ENCODE results near the gene SREK1IP1.

Gene SREK1IP1

DNA sequence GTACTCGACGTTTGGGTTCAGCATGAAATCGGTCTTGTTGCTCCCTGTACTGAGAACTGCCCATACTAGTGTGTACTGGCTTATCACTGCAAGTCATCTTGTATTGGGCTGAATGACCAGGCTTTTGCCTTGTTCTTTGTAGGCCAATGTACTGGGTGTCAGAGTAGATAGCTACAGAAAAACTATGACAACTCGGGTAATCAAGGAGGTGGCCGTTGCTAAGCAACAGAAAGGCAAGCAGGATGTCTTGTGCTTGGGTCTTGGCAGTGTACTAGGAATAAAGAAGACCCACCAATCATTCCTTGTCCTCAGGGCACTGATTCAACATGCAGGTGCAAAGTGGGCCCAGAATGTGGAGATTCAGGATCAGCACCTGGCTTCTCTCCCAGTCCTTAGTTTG is 90.1 kb downstream of the SREK1IP1 start:
- DNase-seq = no peak

DNA sequence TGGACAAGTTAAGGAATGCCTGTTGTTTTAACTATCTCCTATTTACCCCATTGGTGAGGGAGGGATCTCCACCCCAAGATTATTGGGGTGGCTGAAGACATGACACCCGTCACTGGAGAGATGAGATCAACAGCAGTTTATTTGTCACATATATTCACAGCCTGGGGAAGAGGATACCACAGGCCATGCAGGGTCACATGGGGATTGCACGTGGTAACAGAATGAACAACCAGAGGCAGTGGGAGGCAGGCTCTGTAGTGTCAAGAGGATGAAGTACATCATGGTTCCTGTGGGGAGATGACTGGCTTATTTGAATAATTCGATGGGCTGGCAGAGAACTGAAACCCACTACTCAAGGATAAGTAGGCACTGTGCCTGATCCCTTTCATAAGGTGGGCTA is 96.8 kb downstream of the SREK1IP1 start:
- no peak for DNase-seq

DNA sequence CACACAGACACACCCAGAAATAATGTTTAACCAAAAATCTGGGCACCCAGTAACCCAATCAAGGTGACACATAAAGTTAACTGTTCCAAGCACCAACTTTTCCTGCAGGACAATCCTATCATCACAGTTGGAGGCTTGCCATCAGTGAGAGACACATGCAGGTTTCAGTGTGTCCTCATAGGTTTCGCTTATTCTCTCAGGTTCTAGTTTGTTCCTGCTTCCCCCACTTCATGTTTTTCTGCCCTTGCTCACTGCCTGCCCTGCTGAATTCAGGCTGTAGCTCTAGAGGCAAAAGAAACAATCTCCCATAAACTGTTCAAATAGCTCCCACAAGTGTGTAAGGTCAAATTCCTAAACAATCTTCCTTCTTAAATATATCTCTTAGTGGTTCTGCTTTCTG is 98.2 kb downstream of the SREK1IP1 start:
- DNase-seq = no peak

All from MV-4-11 (cell line).